GM08714 (cell line): ENCODE measurements around the gene CPD.

Source experiments
- H3K4me3 ChIP-seq: fragments of 200-500 bp; sonication (Bioruptor generic); 2 replicates; pipeline ENCODE4 v1.5.1; 2014; ENCODE audit warnings: mild to moderate bottlenecking, low read length, inconsistent platforms
- ZNF274 ChIP-seq: IDR thresholded peaks from 2 replicates; pipeline ENCODE4 v1.6.1; 2012; ENCODE audit warnings: mild to moderate bottlenecking, low read depth, low read length

Gene CPD

GRCh38 chr17:30468465-30468864 lies 89.7 kb downstream of the CPD start:
- TF ChIP-seq ZNF274 = no peak
- H3K4me3 ChIP-seq = no peak overlapping the region

DNA sequence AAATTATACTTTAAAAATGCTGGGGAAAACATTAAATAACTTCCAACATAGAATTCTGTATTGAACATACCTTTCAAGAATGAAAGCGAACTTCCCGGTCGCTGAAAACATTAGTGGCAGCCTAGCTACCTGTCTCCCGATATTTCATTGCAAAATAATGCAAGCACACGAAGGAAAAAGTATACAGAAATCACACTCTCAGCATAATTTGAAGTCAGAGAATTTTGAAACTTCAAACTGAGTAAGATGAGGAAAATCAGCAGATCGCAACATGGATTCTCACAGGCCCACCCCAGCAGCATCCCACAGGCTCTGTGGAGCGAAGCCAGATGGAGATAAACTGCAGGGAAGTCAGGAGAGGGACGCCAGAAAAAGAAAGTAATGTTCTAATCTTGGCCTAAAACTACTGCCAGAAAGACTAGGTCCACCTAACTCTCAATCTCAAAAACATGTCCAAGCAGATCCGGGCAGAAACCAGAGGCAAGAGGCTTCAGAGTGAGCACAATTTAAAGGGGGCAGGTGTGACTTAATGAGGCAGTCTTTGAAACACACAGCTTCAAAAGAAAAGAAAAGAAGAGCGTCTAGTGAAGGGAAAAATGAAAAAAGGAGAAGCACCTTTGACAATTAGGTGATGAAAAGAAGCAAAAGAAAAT lies 93.6 kb downstream of the CPD start:
- no peak for TF ChIP-seq ZNF274
- no peak overlapping the region for H3K4me3 ChIP-seq

GRCh38 chr17:30475206-30475605 lies 96.5 kb downstream of the CPD start:
- H3K4me3 ChIP-seq = no peak overlapping the region
- no peak for TF ChIP-seq ZNF274

GRCh38 chr17:30476726-30477082 lies 98.0 kb downstream of the CPD start:
- no peak for TF ChIP-seq ZNF274
- H3K4me3 ChIP-seq = peak overlapping the region; percentile 99; the same call in 1 of the 2 replicates

DNA sequence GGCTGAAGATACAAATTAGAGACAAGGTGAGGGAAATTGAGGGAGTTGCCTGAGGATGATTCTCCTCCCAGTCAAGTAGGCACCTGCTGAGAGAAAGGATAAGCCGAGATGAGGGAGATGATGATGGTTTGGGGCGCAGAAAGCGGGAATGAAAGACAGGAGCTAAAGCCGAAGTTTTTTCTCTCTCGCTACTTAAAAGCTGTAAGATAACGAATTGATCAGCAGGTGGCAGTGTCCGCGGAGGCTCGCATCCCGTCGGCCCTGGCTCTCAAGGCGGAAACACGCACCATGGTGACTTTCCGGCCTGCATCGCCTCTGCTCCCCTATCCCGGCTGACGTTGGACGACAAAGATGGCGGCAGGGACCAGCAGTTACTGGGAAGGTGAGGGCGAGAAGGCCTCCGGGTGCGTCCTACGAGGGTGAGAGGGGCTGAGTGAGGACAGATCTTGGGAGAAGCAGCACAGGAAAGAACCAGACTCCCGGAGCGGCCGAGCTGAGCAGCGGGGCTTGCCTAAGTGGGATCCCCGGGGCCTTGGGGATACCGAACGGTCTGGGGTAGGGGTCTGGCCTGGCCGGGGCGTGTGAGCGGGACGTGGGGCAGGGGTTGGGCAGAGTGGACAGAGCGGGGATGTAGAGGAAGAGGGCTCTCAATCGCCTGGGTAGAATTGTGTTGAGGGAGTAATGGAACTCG lies 98.5 kb downstream of the CPD start, which contains the start of gene GOSR1:
Gene GOSR1 (plus strand): TSS at position 326 of the 691 bp plus-strand sequence. CDS start 26 bp downstream, at position 352.
- TF ChIP-seq ZNF274 = no peak
- peak within 1 kb of the TSS; percentile 99 for H3K4me3 ChIP-seq

- TF ChIP-seq ZNF274 = no peak
- H3K4me3 ChIP-seq = peak overlapping the region; percentile 99
Observed at GRCh38 chr17:30477774-30478115, 99.0 kb downstream of the CPD start.

DNA sequence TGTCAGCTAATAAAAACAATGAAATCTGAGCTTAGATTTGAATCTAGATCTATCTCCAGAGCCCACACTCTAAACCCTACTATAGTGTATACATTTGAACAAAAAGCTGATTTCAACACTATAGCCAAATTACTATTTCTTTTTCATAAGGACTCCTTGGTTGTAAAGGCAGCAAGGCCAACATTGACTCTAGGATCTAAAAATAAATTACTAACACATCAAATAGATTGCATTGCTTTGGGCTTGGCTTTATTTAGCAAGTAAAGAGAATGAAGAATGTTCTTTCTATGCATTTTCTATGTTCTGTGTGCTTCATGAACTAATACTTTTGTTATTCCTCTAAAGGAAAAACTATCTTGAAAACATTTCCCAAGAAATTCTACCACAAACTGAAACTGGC lies 103.8 kb downstream of the CPD start:
- H3K4me3 ChIP-seq = no peak overlapping the region
- TF ChIP-seq ZNF274 = no peak

GRCh38 chr17:30483159-30483558 lies 104.4 kb downstream of the CPD start:
- no peak overlapping the region for H3K4me3 ChIP-seq
- no peak for TF ChIP-seq ZNF274

GRCh38 chr17:30493780-30494179 lies 115.1 kb downstream of the CPD start:
- no peak overlapping the region for H3K4me3 ChIP-seq
- TF ChIP-seq ZNF274 = no peak

DNA sequence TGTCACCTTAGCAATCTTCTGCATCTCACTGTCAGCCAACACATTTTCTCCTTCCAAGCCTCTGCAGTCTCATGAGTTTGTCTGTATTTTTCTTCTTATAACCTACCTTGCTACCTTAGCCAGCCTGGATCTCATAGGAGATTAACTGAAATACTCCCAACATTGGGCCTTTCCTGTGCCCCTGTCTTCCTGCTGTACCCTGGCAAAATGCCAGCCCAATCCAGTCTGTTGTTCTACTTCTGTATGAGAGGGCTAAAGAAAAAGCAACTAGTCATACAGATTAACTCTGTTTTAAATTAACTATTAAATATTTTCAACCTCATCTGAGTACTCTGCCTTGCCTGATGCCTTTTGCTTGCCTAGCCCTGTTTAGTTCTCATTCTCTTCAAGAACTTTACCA lies 116.9 kb downstream of the CPD start:
- H3K4me3 ChIP-seq = no peak overlapping the region
- no peak for TF ChIP-seq ZNF274

- no peak overlapping the region for H3K4me3 ChIP-seq
- no peak for TF ChIP-seq ZNF274
Observed at GRCh38 chr17:30503558-30503957, 124.8 kb downstream of the CPD start.

DNA sequence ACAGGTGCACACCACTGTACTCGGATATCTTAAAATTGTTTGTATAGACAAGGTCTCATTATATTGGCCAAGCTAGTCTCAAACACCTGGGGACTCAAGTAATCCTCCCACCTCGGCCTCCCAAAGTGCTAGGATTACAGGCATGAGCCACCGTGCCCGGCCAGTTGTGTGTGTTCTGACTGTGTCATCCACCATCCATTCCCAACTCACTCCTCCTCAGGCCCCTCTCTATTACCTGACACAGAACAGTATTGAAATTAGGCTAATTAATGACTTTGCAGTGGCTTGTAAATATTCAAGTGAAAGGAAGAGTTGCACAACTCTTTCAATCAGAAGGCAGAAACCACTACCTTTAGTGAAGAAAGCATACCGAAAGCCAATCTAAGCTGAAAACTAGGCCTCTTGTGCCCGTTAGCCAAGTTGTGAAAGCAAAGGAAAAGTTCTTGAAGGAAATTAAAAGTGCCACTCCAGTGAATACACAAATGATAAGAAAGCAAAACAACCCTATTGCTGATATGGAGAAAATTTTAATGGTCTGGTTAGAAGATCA lies 127.2 kb downstream of the CPD start:
- TF ChIP-seq ZNF274 = no peak
- no peak overlapping the region for H3K4me3 ChIP-seq

GRCh38 chr17:30506481-30506880 lies 127.8 kb downstream of the CPD start:
- no peak for TF ChIP-seq ZNF274
- H3K4me3 ChIP-seq = no peak overlapping the region

DNA sequence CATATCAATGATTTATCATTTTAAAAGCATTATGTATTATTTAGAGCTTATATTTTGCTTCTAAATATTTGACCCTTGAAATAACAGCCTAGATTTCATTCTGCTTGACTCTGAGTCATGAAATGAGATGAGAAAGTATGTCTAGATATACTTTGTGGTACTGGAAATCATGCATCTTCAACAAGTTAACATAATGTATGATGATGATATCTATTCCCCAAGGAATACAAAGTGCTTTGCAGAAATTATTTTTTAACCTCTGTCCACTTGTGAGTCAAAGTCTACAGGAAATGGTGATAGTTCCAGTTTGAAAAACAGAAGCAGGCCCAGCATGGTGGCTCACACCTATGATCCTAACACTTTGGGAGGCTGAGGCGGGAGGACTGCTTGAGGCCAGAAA lies 134.6 kb downstream of the CPD start:
- no peak overlapping the region for H3K4me3 ChIP-seq
- TF ChIP-seq ZNF274 = no peak

GRCh38 chr17:30514895-30515596 lies 136.3 kb downstream of the CPD start:
- no peak for TF ChIP-seq ZNF274
- H3K4me3 ChIP-seq = no peak overlapping the region

DNA sequence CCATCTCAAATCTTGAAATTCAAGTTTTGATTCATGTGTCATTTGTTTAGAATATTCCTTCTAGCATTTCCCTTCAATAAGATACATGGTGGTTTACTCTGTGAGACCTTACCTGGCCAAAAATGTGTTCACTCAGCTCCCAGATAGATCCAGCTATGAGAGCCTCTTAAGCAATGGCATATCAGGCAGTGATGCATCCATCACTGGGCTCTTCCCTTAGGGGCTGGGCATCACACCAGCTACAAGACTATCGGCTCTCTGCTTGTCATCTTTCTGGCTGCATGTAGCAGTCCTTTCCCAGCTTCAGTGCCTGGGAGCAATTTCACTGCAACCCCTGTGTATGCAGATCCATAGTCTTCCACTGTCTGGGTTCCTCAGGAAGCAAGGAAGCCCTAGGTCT lies 139.1 kb downstream of the CPD start:
- no peak overlapping the region for H3K4me3 ChIP-seq
- TF ChIP-seq ZNF274 = no peak
